Ovary (tissue), 3 donors: ENCODE results near the gene GOT1.

ENCODE experiments used
- EP300 ChIP-seq: sonication (generic); formaldehyde crosslinking; IDR thresholded peaks from one replicate; pipeline ENCODE4 v1.6.1; 2017; ENCODE audit warnings: antibody characterized with exemption
- POLR2A ChIP-seq: fragments of 450-650 bp; IDR thresholded peaks from one replicate; pipeline ENCODE4 v1.6.1; 2017; ENCODE audit warnings: antibody characterized with exemption, mild to moderate bottlenecking, moderate library complexity
- TF ChIP-seq, protein P1 (sequence below), 3 donors: fragments of 450-650 bp in 2 of 3; fragments of 200-600 bp in 1 of 3; IDR thresholded peaks; one replicate each; pipeline versions ENCODE4 v1.5.1 to v1.8.0; 2016 to 2022; ENCODE audit warnings: antibody characterized with exemption in 3 of 3, mild to moderate bottlenecking in 1 of 3
- donor health status: DM: no; HTN: no; CAD: no.

GRCh38 chr10:99443500-99443899, 13.1 kb upstream of the GOT1 start:
- TF ChIP-seq, protein P1, sequence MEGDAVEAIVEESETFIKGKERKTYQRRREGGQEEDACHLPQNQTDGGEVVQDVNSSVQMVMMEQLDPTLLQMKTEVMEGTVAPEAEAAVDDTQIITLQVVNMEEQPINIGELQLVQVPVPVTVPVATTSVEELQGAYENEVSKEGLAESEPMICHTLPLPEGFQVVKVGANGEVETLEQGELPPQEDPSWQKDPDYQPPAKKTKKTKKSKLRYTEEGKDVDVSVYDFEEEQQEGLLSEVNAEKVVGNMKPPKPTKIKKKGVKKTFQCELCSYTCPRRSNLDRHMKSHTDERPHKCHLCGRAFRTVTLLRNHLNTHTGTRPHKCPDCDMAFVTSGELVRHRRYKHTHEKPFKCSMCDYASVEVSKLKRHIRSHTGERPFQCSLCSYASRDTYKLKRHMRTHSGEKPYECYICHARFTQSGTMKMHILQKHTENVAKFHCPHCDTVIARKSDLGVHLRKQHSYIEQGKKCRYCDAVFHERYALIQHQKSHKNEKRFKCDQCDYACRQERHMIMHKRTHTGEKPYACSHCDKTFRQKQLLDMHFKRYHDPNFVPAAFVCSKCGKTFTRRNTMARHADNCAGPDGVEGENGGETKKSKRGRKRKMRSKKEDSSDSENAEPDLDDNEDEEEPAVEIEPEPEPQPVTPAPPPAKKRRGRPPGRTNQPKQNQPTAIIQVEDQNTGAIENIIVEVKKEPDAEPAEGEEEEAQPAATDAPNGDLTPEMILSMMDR (IDR thresholded peaks at IDR 0.05), result no peak
- TF ChIP-seq POLR2A, result no peak
- no peak for TF ChIP-seq EP300
